GM18498 (cell line): Measurements from ENCODE around the gene ANKRD10.

Source experiments
- ATAC-seq: cut with Tn5 transposase; IDR thresholded peaks from one replicate; pipeline ENCODE4 v1.9.1; 2021; ENCODE audit warnings: mild to moderate bottlenecking, moderate library complexity; ENCODE audit not compliant: unreplicated experiment

The ANKRD10 gene

GRCh38 chr13:110916301-110917142 lies 1.7 kb upstream of the ANKRD10 start:
- no peak for ATAC-seq

GRCh38 chr13:110915874-110916206 lies 971 bp upstream of the ANKRD10 start:
- no peak for ATAC-seq

- ATAC-seq: peak; percentile 42
These were observed 375 bp downstream of the ANKRD10 start for GRCh38 chr13:110914331-110915056.

GRCh38 chr13:110914081-110914330 lies 863 bp downstream of the ANKRD10 start:
- no peak for ATAC-seq

- no peak for ATAC-seq
These were observed 1.4 kb downstream of the ANKRD10 start for GRCh38 chr13:110913322-110914080.

- no peak for ATAC-seq
These were observed 2.2 kb downstream of the ANKRD10 start for GRCh38 chr13:110912651-110913051.

- no peak for ATAC-seq
These were observed 3.0 kb downstream of the ANKRD10 start for GRCh38 chr13:110911880-110912279.

GRCh38 chr13:110910013-110910890 lies 4.6 kb downstream of the ANKRD10 start:
- ATAC-seq: no peak

- no peak for ATAC-seq
These were observed 6.6 kb downstream of the ANKRD10 start for GRCh38 chr13:110907951-110908898.

- ATAC-seq: no peak
These were observed 7.6 kb downstream of the ANKRD10 start for GRCh38 chr13:110907301-110907700.

GRCh38 chr13:110904748-110905147 lies 10.1 kb downstream of the ANKRD10 start:
- ATAC-seq: no peak

- ATAC-seq: no peak
These were observed 12.5 kb downstream of the ANKRD10 start for GRCh38 chr13:110902370-110902769.

- ATAC-seq: no peak
These were observed 17.3 kb downstream of the ANKRD10 start for GRCh38 chr13:110897521-110897920.

- no peak for ATAC-seq
These were observed 17.9 kb downstream of the ANKRD10 start for GRCh38 chr13:110897014-110897413.

GRCh38 chr13:110894086-110894485 lies 20.8 kb downstream of the ANKRD10 start:
- no peak for ATAC-seq

- ATAC-seq: no peak
These were observed 21.3 kb downstream of the ANKRD10 start for GRCh38 chr13:110893571-110893970.

GRCh38 chr13:110890279-110891165 lies 24.3 kb downstream of the ANKRD10 start:
- no peak for ATAC-seq

GRCh38 chr13:110888390-110888789 lies 26.5 kb downstream of the ANKRD10 start:
- no peak for ATAC-seq
